Mammary epithelial cell (primary cell): Measurements from ENCODE around the gene TNP1.

Experiments used
- EZH2 ChIP-seq: IDR thresholded peaks from 2 replicates; pipeline ENCODE4 v1.6.1; 2012; ENCODE audit warnings: low read length, inconsistent platforms, borderline replicate concordance
- TF ChIP-seq, protein P1 (sequence below), 2 donors: IDR thresholded peaks in 1 of 2; conservative IDR thresholded peaks in 1 of 2; 2 replicates each; pipeline ENCODE4 v1.5.1; 2011 to 2012; ENCODE audit warnings: inconsistent platforms in 2 of 2, low read length in 2 of 2, mild to moderate bottlenecking in 2 of 2, control low read depth in 1 of 2, low read depth in 1 of 2; ENCODE audit not compliant: insufficient read depth in 1 of 2; ENCODE audit errors: extremely low read depth in 1 of 2

DNA sequence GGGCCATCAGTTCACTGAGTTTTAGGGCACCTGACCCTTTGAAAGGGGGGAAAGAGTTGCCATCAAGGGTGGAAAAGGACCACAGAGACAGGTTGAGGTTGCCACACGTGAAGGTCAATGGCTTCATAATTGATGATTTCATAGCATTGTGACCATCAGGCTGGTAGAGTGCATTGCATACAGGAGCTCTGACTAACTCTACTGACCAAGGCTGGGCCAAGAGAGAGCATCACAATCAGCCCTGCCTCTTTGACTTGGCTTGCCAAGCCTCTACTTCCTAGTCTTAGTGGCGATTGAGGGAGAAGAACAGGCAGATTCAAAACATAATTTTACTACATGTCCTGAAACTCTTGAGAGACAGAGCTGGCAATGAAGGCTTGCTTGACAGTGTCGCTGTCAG, 5.8 kb upstream of the TNP1 start:
- TF ChIP-seq EZH2: no peak
- TF ChIP-seq, protein P1, sequence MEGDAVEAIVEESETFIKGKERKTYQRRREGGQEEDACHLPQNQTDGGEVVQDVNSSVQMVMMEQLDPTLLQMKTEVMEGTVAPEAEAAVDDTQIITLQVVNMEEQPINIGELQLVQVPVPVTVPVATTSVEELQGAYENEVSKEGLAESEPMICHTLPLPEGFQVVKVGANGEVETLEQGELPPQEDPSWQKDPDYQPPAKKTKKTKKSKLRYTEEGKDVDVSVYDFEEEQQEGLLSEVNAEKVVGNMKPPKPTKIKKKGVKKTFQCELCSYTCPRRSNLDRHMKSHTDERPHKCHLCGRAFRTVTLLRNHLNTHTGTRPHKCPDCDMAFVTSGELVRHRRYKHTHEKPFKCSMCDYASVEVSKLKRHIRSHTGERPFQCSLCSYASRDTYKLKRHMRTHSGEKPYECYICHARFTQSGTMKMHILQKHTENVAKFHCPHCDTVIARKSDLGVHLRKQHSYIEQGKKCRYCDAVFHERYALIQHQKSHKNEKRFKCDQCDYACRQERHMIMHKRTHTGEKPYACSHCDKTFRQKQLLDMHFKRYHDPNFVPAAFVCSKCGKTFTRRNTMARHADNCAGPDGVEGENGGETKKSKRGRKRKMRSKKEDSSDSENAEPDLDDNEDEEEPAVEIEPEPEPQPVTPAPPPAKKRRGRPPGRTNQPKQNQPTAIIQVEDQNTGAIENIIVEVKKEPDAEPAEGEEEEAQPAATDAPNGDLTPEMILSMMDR (conservative IDR thresholded peaks at IDR 0.05 in 1 of 2, IDR thresholded peaks at IDR 0.05 in 1 of 2; ENCODE audit: extremely low read depth in 1 of 2, insufficient read depth in 1 of 2, low read depth in 1 of 2, low read length in 2 of 2): no peak
